RWPE1 (cell line): Measurements from ENCODE around the gene MYZAP.

Experiments used
- CTCF ChIA-PET: fragments of 350-600 bp; sonication (Branson Sonifier 250); formaldehyde crosslinking; extraction: SDS; loops from one replicate; lab custom pipeline; 2021; lab: Yijun Ruan, JAX
- POLR2A ChIA-PET: fragments of 400-600 bp; formaldehyde crosslinking; extraction: SDS; loops from one replicate; lab custom pipeline; 2020; ENCODE audit warnings: antibody characterized with exemption; ENCODE audit not compliant: low non-redundant PET; lab: Yijun Ruan, JAX
- DNase-seq: peaks from one replicate; pipeline ENCODE4 v3.0.0; 2012; ENCODE audit warnings: low spot score
- H3K27ac ChIP-seq: fragments of 450-650 bp; 2 replicates; pipeline ENCODE4 v1.5.1; 2017
- TF ChIP-seq, protein P1 (sequence below): fragments of 450-650 bp; conservative IDR thresholded peaks from 2 replicates; pipeline ENCODE4 v1.5.1; 2017; ENCODE audit warnings: low read depth, mild to moderate bottlenecking

The MYZAP gene

DNA sequence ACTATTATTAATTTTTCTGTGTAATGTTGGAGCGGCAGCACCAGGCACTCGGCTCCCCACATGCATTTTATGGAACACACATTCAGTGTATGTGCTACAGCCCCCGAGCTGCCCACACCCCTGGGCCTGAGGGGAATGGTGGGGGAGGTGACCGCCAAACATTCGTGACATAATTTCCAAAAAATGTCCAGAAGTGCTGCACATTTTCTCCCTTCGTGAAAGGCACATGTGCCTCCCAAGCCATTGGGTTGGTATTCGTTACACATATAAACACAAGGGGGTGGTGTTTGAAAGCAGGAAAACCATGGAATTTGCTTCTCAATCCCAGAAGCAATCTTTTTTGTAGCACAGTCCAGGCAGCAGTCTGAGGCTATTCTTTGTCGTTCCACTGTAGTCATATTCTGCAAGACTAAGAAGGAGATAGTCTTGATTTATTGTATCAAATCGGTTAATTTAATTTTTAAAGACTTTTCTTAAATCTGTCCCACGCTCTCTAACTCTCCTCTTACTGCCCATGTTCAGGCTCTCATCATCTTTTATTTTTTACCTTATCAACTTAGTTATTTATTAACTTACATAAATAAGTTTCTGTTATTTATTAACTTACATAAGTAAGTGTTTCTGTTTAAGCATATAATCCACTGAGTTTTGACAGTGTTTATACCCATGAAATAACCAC is 75.6 kb downstream of the MYZAP start:
- peak; percentile 53 for DNase-seq
- CTCF ChIA-PET: interaction anchor here (0.6 to 1.0 kb wide), 6 partner anchors 11 to 399 kb away, joined by 3 to 5 read pairs (median 3); no protein-coding TSS in a partner anchor
- H3K27ac ChIP-seq: no peak overlapping the region
- POLR2A ChIA-PET: interaction anchor here (0.8 kb wide), 1 partner anchor 40 kb away, joined by 4 read pairs; no protein-coding TSS in a partner anchor
- TF ChIP-seq, protein P1, sequence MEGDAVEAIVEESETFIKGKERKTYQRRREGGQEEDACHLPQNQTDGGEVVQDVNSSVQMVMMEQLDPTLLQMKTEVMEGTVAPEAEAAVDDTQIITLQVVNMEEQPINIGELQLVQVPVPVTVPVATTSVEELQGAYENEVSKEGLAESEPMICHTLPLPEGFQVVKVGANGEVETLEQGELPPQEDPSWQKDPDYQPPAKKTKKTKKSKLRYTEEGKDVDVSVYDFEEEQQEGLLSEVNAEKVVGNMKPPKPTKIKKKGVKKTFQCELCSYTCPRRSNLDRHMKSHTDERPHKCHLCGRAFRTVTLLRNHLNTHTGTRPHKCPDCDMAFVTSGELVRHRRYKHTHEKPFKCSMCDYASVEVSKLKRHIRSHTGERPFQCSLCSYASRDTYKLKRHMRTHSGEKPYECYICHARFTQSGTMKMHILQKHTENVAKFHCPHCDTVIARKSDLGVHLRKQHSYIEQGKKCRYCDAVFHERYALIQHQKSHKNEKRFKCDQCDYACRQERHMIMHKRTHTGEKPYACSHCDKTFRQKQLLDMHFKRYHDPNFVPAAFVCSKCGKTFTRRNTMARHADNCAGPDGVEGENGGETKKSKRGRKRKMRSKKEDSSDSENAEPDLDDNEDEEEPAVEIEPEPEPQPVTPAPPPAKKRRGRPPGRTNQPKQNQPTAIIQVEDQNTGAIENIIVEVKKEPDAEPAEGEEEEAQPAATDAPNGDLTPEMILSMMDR: peak; percentile 74

DNA sequence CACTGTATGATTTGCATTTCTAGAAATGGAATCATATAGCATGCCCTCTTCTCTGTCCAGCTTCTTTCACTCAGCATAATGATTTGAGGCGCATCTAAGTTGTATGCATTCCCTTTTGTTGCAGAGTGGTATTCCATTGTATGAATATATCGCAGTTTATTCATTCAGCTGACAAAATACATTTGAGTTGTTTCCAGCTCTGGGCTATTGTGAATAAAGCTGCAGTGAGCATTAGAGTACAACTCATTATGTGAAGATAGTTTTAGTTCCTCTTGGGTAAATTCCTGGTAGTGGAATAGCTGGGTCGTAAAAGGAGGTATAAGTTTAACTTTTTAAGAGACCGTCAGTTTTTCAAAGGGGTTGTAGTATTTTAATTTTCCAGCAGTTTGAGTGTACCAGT is 76.3 kb downstream of the MYZAP start:
- DNase-seq: no peak
- POLR2A ChIA-PET: interaction anchor here (0.8 kb wide), 1 partner anchor 40 kb away, joined by 4 read pairs; no protein-coding TSS in a partner anchor
- CTCF ChIA-PET: interaction anchor here (0.8 to 1.0 kb wide), 3 partner anchors 65 to 398 kb away, joined by 3 to 5 read pairs (median 3); no protein-coding TSS in a partner anchor
- no peak overlapping the region for H3K27ac ChIP-seq
- TF ChIP-seq, protein P1: no peak

DNA sequence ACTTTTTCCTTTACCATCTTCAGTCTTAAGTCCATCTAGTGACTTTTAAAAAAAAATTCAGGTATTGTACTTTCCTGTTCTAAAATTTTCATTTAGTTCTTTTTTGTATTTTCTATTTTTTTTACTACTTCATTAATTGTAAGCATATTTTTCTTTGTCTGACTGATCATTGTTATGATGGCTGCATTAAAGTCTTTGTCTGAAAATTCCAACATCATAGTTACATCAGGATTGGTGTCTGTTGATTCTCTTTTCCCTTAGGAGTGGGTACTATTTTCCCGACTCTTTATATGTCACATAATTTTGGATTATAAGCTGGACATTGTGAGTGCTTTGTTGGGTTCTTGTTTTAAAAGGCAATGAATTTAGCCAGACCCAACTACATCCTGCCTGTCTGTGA is 79.9 kb downstream of the MYZAP start:
- TF ChIP-seq, protein P1: no peak
- CTCF ChIA-PET: interaction anchor here (0.7 kb wide), 1 partner anchor 195 kb away, joined by 3 read pairs; no protein-coding TSS in a partner anchor
- H3K27ac ChIP-seq: no peak overlapping the region

DNA sequence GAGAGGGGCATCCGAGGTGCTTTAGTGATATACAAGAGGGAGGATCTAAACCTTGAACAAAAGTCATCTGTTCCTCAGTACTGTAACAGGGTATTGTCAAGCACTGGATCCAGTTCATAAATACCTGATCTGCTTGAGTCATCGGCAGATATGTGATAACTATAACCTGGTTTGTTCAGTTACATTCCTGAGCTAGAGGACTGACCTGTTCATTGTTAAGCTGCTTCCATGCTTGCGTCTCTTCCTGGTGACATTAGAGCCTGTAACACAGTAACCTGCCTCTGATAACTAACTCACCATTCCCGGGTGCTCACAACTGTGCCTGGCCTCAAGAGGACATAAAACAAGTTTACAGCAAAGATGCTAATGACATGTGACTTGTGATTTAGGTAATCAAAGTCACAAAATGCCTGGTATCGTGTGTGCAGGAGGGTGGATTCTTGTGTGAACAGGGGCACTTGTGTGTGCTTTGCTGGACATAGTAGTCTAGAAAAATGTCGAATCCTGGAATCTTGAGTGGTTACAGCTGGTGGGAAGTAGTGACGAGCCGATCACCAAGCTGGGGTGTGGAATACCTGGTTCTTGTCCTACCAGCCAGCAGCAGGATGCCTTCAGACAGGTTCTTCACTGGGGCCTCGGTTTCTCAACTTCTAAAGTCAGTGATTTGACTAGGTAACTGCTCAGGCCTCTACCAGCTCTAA is 83.9 kb downstream of the MYZAP start:
- ChIA-PET CTCF (no interaction called here), POLR2A (no interaction called here)
- DNase-seq: peak; percentile 59
- TF ChIP-seq, protein P1: no peak
- no peak overlapping the region for H3K27ac ChIP-seq

More for the DNA sequence above, 79.9 kb downstream of the MYZAP start:
- POLR2A ChIA-PET: no interaction called here
- no peak for DNase-seq

DNA sequence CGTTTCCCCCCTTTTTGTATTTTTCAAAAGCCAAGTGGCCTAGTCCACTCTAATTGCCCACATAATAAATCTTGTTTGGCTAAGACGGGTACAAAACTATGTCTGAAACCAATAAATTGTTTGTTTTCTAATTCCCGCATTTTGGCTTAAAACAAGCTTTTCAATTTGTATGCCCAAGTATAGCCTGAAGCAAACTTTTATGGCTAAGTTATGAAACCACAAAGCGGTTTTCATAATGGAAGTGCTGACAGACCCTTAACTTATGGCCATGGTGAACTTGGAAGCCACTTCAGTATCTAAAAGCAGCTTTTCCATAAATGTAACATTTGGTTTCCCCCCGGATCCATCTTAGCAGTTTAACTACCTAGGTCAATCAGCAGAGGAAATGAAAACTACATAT is 84.9 kb downstream of the MYZAP start:
- ChIA-PET POLR2A (no interaction called here), CTCF (interaction anchor here (0.6 to 0.7 kb wide), 2 partner anchors 61 to 527 kb away, joined by 3 read pairs; no protein-coding TSS in a partner anchor)
- no peak overlapping the region for H3K27ac ChIP-seq
- TF ChIP-seq, protein P1: no peak
- no peak for DNase-seq

DNA sequence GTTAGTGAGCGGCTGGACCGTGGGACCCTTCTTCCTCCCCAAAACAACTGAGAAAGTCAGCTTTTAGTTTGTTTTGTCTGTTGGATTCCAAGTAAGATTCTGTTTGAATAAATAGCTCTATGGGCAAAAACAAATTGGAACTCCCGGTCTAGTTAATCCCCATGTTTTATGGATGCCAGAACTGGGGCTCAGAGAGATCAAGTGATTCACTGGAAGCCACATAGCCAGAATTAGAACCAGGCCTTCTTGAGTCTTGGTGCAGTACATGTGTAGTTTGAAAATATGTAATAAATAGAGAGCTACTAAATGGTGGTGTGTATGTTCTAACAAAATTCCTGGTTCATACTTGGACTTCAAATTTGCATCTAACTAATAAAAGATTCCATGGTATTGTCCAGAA is 85.5 kb downstream of the MYZAP start:
- ChIA-PET POLR2A (no interaction called here), CTCF (no interaction called here)
- no peak for DNase-seq
- TF ChIP-seq, protein P1: no peak
- H3K27ac ChIP-seq: no peak overlapping the region
